Measurements from ENCODE around the gene CTSL. TPM values are rescaled to one million over a fixed set of nuclear protein-coding genes. Genes with fewer than 3 reads are reported as not detected.
"Not testable (repeated sequence)": the region's sequence is repeated elsewhere in the genome, so short reads cannot be mapped to it uniquely, and the experiment has no call there.

CTSL gene
- total RNA-seq, 1 donor from 2014 or later, result 362 TPM

DNA sequence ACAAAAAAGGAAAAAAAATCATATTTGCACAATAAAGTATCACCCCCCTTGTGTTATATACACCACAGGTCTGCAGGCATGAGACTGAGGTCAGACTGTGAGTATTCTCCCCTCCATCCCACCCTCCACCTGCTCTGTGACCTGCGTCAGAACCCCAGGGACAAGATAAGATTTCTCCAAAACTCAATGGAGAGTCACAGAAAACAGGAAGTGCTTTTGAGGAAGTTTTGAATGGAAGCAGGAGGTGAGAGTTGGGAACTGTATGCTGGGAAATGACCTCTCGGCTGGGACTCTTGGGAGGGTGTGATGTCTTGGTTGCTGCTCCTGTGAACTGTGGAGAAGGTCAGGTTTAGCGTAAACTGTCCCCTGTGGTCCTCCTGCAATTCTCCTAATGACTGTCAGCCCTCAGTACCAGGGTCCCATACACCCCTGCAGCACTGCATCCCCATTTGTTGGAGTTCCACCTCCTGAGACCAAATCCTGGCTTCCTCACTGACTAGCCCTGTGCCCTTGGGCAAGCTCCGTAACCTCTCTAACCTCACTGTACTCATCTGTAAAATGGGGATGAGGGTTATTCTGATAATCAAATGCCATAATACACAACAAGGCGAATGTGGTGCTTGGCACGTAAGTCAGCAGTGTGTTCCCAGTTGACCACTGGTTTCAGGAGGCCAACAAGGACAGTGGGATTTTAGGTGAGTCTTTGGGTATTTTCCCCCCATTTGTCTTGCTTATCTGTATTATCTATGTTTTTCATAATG, 6.9 kb upstream of the CTSL start:
- no peak for DNase-seq (ENCODE audit: low read depth in 2 of 2)

DNA sequence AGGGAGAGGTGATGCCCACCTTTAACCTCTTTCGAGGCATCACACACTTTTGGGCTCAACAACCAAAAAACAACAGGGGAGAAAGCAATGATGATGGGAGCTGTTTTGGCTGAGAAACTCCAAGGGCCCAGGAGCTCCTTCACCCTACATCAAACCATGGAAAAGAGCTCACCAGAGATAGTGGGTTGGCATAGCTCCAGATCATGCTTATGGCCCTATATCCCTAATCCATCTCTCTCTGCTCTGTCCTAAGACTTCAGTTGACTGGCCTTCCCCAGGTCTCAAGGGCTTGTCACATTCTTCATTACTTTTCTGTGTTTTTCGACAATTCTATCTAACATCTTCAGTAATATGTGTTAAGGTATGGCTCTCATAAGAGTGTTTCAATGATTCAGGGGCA, 5.7 kb upstream of the CTSL start:
- no peak for DNase-seq (ENCODE audit: low read depth in 2 of 2)

DNA sequence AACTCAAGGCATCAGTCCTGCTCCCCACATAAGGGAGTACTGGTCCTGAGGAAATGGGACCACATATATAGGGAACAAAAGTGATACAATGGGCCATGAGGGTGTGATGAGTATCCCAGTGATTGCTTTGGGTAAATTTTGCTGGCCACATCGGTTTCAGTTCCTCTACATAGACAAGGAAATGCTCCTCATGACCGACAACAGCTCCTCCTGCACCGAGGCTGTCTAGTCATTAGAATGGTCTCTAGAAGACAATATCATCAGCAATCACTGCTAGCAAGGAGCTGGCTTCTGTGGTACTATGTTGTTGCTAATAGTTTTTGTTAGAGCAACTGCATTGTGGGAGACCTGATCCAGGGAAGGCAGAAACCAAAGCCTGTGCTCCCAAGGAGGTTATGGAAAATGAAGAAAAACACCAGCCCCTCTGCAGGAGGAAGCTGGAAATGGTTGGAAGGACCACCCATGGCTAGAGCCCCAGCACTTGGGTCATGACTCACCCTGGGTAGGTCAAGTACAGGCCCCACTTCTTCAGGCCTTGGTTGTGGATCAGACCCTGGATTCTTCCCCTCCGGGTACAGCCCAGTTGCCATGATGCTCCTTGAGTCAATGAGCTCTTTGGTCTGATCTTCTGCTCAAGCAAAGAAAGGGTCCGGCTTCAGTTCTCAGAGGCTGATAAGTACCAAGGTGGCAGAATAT, 3.4 kb upstream of the CTSL start:
- DNase-seq (ENCODE audit: low read depth in 2 of 2), result no peak

DNA sequence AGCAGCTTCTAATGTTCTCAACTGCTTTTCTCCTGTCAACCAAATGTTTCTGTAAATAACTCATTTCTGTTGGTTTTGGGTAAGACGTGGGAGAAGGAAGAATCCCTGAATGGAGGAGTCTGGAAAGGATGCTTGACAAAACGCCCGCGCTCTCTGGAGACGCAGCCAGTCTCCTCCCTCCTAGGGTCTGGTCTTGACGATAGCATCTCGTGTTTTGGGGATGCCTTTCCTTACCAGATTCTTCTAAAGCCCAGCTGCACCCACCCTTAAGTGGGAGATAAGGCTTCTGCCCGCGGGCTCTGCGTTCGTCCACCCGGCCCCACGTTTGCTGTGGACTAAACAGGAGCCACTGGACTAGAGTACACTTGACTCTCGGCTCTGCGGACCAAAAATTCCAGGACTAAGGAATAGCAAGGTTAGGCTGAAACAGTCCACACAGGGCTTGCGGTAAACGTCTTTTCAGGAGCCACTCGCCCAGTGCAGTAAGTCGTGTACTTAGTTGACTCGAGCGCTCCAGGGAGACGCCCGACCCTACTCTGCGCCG, 491 bp upstream of the CTSL start:
- no peak for DNase-seq (ENCODE audit: low read depth in 2 of 2)

DNA sequence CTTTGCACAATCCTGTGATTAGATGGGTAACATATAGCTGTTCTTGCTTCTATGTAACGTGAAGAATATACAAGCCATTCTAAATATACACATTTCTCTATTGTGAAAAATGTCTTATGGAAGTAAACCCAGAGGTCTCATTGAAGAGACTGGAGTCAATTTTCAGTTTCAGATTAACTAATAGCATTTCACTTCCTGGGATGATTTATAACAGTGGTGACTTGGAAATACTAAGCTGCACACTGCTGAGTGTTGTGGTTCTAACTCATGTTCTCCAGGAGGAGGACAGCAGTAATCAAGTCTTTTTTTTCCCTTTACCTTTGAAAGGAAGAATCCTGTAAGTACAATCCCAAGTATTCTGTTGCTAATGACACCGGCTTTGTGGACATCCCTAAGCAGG, 3.3 kb downstream of the CTSL start:
- no peak for DNase-seq (ENCODE audit: low read depth in 2 of 2)

DNA sequence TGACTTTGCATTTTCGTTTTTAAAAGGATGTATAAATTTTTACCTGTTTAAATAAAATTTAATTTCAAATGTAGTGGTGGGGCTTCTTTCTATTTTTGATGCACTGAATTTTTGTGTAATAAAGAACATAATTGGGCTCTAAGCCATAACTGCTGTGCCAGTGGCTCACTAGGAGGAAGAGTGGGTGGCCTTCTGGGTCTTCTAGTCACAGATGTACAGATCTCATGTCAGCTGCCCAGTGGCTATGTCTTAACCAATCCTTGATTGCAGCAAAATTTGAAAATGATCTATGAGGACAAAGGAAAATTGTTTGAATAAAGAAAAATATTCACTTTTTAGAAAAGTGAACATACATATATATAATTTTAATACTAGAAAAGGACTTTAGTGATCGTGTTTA, 5.4 kb downstream of the CTSL start:
- DNase-seq (ENCODE audit: low read depth in 2 of 2), result no peak

DNA sequence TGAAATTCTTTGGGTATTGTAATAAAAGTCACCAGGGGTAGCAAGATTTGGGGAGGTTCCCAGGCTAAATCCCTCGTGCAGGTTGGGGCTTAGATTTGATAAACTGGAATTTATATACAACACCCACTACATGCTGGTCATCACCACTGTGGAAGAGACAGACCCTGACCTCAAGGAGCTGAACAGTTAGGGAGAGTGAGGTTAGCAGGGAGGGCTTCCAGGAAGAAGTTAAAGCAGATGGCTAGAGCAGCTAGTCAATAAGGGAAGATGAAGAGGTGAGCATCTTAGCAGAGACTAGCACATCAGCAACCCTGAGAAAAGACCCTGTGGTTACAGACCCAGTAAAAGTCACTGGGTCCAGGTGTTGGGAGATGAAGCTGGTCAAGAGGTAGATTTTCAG, 6.4 kb downstream of the CTSL start:
- DNase-seq (ENCODE audit: low read depth in 2 of 2), result no peak

DNA sequence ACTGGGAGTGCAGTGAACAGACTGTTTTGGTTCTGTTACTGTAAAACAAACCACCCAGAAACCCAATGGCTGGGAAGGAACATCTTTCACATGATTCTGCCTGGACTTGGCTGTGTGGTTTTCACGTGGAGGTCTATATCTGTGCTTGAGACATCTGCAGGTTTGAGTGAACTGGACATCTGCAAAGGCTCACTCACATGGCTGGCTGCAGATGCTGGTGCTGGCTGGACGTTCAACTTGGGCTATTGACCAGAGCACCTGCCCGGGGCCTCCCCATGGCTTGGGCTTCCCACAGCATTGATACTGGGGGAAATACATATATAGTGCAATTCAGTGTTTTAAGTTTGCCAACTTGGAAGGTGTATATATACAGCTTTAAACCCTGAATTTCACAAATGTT, 6.8 kb downstream of the CTSL start:
- DNase-seq (ENCODE audit: low read depth in 2 of 2), result no peak

DNA sequence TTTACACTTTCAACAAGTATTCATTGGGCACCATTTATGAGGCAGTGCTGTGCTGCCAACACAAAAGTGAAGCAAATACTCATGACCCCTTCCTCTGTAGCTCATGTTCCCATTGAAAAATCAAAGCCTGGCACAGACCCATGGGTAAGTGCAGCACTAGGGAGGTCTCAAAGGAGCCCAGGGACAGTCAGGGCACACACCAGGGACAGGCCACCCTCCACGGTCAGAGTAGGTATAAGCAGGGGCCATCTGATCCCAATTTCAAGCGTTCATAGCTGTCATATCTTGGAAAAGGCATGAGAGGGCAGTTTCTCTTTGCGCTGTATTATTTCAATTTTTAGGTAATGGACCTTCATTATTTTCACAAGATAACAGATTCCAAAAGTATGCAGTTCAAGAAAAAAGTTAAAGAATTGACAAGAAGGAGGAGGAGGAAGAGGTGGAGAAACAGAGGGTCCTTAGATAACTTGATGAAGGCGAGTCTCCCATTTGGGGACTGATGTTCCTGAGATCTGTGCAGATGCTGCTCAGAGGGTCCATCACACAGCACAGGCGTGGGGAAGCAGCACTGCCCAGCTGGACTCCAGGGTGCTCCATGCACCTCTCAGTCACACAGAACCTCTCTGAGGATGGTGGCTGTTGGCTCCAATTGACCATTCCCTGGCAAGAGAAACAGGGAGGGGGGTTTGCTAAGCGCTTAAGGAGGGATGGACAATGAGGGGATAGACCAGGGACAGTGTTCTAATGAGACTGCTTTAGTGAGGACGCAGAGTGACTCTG, 7.5 kb downstream of the CTSL start:
- no peak for DNase-seq (ENCODE audit: low read depth in 2 of 2)

DNA sequence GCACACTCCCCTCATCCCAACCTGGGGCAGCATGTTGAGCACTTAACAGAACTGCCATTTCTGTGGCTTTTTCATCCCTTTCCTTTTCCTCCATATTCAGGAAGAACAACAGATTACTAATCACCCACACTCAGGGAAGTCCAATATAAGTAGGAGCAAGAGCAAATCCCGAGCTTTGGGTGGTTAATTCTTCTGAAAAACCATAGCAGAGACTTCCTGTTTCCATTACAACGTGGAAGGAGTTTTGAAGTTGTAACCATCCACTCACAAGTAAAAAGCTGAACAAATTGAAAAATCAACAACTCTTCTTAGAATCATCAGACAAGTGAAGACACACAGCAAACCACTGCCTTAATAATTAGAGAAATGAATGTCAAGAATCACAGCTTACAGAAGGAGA, 8.2 kb downstream of the CTSL start:
- peak in 1 of 2 donors; percentile 11 for DNase-seq (ENCODE audit: low read depth in 2 of 2)

DNA sequence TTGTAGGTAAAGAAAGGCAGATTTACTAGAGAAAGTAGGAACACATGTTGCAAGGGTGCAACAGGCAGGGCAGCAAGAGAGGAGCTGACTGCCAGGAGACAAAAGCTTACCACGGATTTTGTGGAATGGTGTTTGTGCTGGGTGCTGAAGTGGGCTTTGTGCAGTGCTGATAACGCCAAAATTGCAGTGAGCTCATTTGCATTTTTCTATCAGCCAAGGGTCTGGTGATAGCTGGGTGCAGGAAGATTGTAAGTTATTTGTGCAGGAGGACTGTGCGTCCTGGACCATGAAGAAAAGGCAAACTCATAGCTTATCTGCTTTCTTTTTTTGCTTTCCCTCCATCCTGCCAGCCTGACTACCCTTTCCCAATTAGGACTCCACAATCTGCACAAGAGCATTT, 13.6 kb downstream of the CTSL start:
- DNase-seq (ENCODE audit: low read depth in 2 of 2), result no peak

DNA sequence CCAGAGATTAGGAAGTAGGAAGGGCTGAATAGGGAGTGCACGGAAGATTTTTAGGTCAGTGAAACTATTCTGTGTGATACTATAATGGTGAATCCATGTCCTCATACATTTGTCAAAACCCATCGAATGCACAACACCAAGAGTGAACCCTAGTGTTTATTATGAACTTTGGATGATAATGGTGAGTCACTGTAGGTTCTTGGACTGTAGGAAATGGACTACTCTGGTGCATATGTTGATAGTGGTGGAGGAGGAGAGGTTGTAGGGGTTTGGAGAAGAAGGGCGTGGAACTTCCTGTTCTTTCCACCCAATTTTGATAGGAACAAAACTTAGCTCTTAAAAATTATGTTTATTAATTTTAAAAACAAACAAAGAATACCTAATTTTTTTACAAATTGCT, 14.3 kb downstream of the CTSL start:
- DNase-seq (ENCODE audit: low read depth in 2 of 2), result no peak

DNA sequence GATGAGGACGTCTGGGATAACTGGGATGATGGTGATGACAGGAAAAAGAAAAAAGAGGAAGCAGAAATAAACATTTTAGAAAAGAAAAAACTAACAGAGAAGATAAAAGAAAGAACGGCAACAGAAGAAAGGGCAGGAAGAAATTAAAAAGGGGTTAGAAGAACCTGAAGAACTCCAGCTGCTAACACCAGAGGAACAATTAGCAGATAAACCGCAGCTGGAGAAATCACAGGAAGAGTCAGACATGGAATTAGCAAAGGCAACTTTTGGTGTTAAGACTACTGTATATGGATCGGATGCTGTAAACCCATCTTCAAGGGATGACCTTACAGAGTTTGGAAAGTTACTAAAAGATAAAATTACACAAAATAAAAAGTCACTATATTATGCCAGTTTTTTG, 15.4 kb downstream of the CTSL start:
- DNase-seq (ENCODE audit: low read depth in 2 of 2), result no peak

DNA sequence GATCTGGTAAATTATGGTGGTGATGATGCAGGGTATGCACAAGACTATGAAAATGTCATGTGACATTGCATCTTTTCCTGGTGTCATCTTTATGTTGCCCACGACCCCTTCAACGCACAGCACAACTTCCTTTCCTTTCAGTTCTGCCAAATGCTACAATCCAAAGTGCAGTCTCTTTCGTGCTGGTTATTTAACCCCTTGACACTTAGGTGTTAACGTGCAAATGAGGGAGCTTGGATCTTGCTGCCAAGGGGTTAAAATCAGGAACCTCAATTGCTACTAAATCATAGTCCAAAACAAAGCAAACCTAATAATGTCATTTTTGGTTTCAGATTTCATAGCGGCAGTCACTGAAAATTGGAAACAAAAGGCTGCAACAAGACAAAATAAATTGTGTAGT, 16.0 kb downstream of the CTSL start:
- peak in 1 of 2 donors; percentile 80 for DNase-seq (ENCODE audit: low read depth in 2 of 2)

DNA sequence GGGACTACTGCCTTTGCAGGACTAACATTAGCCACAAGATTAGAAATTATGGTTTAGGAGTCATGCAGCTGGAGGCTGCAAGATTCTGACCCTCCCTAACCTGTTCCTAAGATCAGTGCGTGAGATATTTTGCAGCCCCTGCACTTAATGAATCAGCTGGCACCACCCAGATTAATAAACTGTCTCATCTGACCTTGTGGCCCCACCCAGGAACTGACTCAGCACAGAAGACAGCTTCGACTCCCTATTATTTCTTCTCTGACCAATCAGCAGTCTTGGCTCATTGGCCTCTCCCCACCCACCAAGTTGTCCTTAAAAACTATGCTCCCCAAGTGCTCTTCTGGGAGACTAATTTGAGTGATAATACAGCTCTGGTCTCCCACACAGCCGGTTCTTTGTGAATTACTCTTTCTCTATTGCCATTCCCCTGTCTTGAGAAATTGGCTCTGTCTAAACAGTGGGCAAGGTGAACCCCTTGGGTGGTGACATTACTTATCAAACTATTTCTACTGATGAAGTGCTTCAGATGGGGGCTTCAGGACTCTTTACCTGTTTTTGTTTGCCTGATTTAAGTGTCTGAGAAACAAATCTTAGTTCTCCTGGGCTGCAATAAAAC, 17.0 kb downstream of the CTSL start:
- DNase-seq (ENCODE audit: low read depth in 2 of 2), result no peak

DNA sequence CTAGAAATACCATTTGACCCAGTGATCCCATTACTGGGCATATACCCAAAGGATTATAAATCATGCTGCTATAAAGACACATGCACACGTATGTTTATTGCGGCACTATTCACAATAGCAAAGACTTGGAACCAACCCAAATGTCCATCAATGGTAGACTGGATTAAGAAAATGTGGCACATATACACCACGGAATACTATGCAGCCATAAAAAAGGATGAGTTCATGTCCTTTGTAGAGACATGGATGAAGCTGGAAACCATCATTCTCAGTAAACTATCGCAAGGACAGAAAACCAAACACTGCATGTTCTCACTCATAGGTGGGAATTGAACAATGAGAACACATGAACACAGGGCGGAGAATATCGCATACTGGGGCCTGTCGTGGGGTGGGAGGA, 18.3 kb downstream of the CTSL start:
- not testable (repeated sequence) for DNase-seq (ENCODE audit: low read depth in 2 of 2)

DNA sequence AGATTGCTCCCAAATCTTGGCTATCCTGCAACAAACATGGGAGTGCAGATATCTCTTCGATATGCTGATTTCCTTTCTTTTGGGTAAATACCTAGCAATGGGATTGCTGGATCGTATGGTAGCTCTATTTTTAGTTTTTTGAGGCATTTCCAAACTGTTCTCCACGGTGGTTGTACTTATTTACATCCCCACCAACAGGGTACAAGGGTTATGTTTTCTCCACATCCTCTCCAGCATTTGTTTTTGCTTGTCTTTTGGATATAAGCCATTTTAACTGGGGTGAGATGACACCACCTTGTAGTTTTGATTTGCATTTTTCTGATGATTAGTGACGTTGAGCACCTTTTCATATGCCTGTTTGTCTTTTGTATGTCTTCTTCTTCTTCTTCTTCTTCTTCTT, 20.3 kb downstream of the CTSL start:
- no peak for DNase-seq (ENCODE audit: low read depth in 2 of 2)

DNA sequence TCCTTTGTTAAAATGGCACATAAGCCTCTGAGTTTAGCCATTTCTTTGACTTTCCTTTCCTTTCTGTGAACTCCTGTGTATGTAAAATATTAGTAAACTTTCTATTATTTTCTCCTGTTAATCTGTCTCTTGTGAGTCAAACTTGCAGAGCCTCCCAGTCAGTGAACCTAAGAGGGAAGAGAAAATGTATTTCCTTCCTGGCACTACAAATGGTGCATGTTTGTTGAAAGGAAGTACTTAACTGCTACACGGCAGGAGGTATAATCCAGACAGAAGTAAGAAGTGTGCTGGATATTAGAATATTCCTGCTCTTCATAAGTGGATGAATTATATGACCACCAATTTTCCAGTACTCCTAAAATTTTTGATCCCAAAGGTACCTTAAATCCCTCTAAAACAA, 23.0 kb downstream of the CTSL start:
- DNase-seq (ENCODE audit: low read depth in 2 of 2), result peak; percentile 43 to 49

DNA sequence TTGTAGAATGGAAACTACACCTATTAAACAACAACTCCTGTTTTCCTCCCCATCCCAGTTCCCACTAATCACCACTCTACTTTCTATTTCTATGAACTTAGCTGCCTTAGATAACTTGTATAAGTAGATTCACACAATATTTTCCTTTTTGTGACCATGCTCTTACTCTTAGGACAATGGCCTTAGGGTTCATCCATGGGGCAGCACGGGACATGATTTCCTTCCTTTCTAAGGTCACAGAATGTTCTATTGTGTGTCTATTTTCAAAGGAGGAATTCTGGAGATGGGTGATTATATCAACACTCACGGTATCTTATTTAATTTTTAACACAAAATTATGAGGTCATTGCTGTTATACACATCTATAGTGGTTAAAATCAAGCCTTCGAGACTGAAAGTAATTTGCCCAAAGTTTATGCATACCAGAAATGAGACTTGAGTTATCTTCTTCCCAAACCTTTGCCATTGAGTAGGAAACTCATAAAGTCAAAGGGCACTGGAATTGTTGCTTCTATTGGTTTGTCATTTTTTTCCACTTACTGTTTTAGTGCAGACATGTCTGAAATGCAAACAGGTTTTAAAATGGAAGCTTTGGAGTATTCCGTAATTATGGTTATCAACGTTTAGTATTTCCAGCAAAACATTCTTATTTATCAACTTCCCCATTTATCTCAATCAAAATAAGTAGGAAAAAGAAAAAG, 23.6 kb downstream of the CTSL start:
- peak; percentile 56 to 90 for DNase-seq (ENCODE audit: low read depth in 2 of 2)

DNA sequence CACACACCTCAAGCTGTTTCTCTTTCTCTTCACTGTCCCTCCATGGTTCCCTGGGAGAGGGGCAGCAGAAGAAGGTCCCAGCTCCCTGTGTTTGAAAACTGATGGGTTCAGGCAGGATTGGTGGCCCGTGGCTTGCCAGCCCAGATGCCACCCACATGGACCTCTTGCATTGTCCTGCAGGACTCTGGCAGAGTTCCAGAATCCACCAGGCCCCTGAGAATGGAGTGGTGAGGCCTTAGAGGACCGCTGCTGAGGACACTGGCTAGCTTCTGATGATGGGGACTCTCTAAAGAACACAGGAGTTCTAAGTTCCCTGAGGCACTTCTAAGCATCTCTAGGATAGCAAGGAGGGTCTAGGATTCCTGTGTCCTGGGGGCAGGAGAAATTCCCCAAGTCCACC, 24.8 kb downstream of the CTSL start:
- no peak for DNase-seq (ENCODE audit: low read depth in 2 of 2)

DNA sequence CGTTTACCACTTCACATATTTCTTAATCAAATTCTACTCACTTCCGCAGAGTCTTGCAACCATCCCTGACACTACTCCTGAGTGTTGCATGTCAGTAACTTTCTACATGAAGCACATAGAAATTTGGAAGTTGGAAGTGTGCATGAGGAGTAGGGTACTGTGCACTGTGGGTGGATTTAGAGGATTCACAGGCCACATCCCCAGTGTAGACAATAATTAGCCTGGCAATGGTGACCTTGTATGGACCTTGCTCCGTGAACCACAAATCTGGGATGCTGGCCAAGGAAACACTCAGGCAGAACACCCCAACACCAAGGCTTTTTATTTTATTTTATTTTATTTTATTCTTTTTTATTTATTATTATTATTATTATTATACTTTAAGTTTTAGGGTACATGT, 25.5 kb downstream of the CTSL start:
- DNase-seq (ENCODE audit: low read depth in 2 of 2), result no peak

All from lung microvascular endothelial cell (primary cell).